Large intestine (tissue), 3 donors: ENCODE results near the gene MOV10L1. TPM values are rescaled to one million over a fixed set of nuclear protein-coding genes. Genes with fewer than 3 reads are reported as not detected.

Source experiments
- DNase-seq, 2 donors: peaks; one replicate each; pipeline versions ENCODE4 v3.0.0 to v3.0.0-alpha.2; 2013
- H3K27ac ChIP-seq: one replicate; pipeline ENCODE4 v1.5.1; 2013; ENCODE audit warnings: low read length
- H3K27me3 ChIP-seq: 2 replicates; pipeline ENCODE4 v1.6.1; 2013; ENCODE audit warnings: low read length; ENCODE audit not compliant: control insufficient read depth, insufficient read depth
- H3K36me3 ChIP-seq: 2 replicates; pipeline ENCODE4 v1.6.1; 2013; ENCODE audit warnings: low read length; ENCODE audit not compliant: control insufficient read depth, insufficient read depth
- H3K4me1 ChIP-seq: one replicate; pipeline ENCODE4 v1.6.1; 2013; ENCODE audit warnings: low read length; ENCODE audit not compliant: control insufficient read depth, insufficient read depth
- H3K4me3 ChIP-seq: one replicate; pipeline ENCODE4 v1.5.1; 2013; ENCODE audit warnings: low read length
- H3K9me3 ChIP-seq: one replicate; pipeline ENCODE4 v1.6.1; 2013; ENCODE audit warnings: mild to moderate bottlenecking, low read depth, low read length, moderate library complexity; ENCODE audit not compliant: control insufficient read depth
- WGBS: methylation state at CpG from one replicate; pipeline ENCODE4 v1.1.5; 2013; ENCODE audit warnings: low lambda C conversion rate; ENCODE audit not compliant: insufficient coverage; 5-methylcytosine and 5-hydroxymethylcytosine counted together
- polyA plus RNA-seq: library from polyadenylated mRNA; unstranded; fragments of 120-200 nt; gene quantifications from one replicate; pipeline ENCODE4 v1.2.1, GENCODE V29; 2013

Gene MOV10L1
- polyA plus RNA-seq, 1 donor = 2.3 TPM

DNA sequence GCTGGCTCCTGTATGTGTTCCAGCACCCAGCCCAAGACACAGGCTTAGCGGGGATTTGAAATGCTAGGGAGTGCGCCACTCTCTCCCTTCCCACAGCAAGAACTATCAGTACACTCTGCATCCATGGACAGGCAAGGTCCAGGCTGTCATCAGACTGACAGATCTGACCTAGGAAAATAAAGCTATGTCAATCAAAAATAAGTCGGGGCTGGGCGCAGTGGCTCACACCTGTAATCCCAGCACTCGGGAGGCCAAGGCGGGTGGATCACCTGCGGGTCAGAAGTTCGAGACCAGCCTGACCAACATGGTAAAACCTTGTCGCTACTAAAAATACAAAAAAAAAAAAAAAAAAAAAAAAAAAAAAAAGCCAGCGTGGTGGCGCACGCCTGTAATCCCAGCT is 1.7 kb upstream of the MOV10L1 start:
- Histone ChIP-seq H3K9me3 (peaks cover 14% of the 10 kb centered on the region), H3K36me3 (no peaks in the 10 kb centered on the region), H3K27me3 (peaks cover 20% of the 10 kb centered on the region), H3K27ac (no peak overlapping the region), H3K4me1 (peaks cover 5% of the 10 kb centered on the region), H3K4me3 (no peak overlapping the region)
- WGBS = no CpG with 5 or more reads among the region's 12 CpGs
- no peak for DNase-seq

DNA sequence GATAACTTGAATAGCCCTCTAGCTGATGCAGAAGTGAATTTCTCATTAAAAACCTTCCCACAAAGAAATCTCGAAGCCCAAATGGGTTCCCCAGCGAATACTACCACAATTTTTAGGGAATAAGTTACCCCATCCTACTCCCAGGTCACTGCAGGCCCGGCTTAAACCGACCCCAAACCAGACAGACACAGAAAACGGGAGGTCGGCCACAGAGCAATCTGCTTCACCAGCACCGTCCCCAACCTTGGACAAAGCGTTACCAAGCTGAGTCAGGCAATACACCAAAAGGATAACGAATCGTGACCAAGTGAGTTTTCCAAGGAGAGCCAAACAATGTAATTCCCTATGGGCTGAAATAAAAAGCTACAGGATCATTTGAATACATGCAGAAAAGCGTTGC is 575 bp upstream of the MOV10L1 start:
- Histone ChIP-seq H3K4me1 (no peaks in the 10 kb centered on the region), H3K36me3 (no peaks in the 10 kb centered on the region), H3K4me3 (no peak overlapping the region), H3K27me3 (peaks cover 20% of the 10 kb centered on the region), H3K27ac (no peak overlapping the region), H3K9me3 (peaks cover 14% of the 10 kb centered on the region)
- DNase-seq = no peak
- WGBS = no CpG with 5 or more reads among the region's 11 CpGs

DNA sequence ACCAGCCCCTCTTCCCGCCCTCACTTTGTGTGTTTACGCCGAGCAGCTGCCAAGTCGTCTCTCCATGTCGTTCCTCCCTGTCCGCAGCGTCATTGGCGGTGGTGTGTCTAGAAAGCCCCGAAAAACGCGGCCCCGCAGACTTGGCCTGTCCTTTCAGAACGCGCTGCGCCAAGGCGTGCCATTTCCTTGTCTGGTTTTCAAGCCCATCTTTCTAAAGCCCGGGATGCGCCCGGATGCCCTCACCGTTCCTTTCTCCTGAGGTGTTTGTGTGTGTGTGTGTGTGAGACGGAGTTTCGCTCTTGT is 557 bp downstream of the MOV10L1 start:
- H3K9me3 ChIP-seq = peaks cover 14% of the 10 kb centered on the region
- no peak for DNase-seq
- no peaks in the 10 kb centered on the region for H3K36me3 ChIP-seq
- no peak overlapping the region for H3K4me3 ChIP-seq
- no peaks in the 10 kb centered on the region for H3K4me1 ChIP-seq
- WGBS = 100% methylated on average over 1 of the region's 22 CpGs
- H3K27ac ChIP-seq = no peak overlapping the region
- peaks cover 23% of the 10 kb centered on the region for H3K27me3 ChIP-seq

DNA sequence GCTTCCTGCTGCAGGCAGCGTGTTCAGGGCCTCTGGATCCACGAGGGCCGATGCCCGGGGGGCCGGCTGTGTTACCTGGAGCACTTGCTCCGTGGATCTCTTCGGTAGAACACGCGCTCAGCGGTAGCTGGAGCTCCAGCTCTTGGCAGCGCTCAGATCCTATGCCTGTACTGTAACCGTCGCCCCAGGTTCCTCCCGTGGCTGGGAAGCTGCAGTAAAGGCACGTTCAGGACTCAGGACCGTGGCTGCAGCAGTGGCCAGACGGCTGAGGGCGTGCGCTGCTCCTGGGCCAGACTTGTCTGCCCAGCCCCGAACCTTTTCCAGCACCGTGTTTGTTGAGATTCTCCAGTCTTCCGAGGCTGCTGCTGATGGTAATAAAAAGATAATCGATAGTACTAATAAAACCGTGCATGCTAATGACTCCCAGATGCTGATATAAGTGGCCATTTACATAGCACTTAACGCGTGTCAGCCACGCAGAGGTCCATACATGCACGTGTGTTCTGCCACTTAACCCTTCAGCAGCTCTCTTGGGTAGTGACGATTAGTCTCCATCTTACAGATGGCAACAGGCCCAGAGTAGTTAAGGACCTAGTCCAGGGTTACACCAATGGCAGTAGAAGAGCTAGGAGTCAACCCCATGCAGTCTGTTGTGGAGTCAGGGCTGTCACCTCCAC is 1.4 kb downstream of the MOV10L1 start:
- H3K4me1 ChIP-seq = no peaks in the 10 kb centered on the region
- no peak overlapping the region for H3K4me3 ChIP-seq
- WGBS = 65% methylated on average over 6 of the region's 29 CpGs
- peaks cover 24% of the 10 kb centered on the region for H3K27me3 ChIP-seq
- no peak for DNase-seq
- no peaks in the 10 kb centered on the region for H3K36me3 ChIP-seq
- peaks cover 14% of the 10 kb centered on the region for H3K9me3 ChIP-seq
- H3K27ac ChIP-seq = no peak overlapping the region

DNA sequence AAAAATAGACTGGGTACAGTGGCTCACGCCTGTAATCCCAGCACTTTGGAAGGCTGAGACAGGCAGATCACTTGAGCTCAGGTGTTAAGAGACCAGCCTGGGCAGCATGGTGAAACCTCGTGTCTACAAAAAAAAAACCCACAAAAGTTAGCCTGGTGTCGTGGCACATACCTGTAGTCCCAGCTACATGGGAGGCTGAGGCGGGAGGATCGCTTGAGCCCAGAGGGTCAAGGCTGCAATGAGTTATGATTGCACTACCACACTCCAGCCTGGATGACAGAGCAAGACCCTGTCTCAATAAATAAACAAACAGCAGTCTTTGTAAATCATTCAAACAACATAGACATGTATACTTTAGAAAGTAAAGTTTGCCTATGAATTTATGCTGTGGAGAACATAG is 2.5 kb downstream of the MOV10L1 start:
- Histone ChIP-seq H3K9me3 (peaks cover 14% of the 10 kb centered on the region), H3K36me3 (no peaks in the 10 kb centered on the region), H3K27ac (no peak overlapping the region), H3K27me3 (peaks cover 28% of the 10 kb centered on the region), H3K4me1 (no peaks in the 10 kb centered on the region), H3K4me3 (no peak overlapping the region)
- no peak for DNase-seq
- no CpG with 5 or more reads among the region's 5 CpGs for WGBS

DNA sequence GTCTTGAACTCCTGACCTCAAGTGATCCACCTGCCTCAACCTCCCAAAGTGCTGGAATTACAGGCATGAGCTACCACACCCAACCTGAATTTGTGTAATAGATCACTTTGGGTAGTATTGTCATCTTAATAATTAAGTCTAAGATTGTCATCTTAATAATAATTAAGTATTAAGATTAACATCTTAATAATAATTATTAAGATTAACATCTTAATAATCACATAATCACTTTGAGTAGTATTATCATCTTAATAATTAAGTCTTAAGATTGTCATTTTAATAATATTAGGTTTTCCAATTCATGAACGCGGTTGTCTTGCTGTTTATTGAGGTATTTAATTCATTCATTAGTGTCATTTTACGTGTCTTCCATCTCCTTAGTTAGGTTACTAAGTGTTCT is 8.2 kb downstream of the MOV10L1 start:
- 71% methylated on average over 1 of the region's 3 CpGs for WGBS
- H3K4me3 ChIP-seq = no peak overlapping the region
- H3K9me3 ChIP-seq = no peaks in the 10 kb centered on the region
- no peaks in the 10 kb centered on the region for H3K4me1 ChIP-seq
- no peak for DNase-seq
- no peak overlapping the region for H3K27ac ChIP-seq
- peaks cover 12% of the 10 kb centered on the region for H3K27me3 ChIP-seq
- H3K36me3 ChIP-seq = no peaks in the 10 kb centered on the region

DNA sequence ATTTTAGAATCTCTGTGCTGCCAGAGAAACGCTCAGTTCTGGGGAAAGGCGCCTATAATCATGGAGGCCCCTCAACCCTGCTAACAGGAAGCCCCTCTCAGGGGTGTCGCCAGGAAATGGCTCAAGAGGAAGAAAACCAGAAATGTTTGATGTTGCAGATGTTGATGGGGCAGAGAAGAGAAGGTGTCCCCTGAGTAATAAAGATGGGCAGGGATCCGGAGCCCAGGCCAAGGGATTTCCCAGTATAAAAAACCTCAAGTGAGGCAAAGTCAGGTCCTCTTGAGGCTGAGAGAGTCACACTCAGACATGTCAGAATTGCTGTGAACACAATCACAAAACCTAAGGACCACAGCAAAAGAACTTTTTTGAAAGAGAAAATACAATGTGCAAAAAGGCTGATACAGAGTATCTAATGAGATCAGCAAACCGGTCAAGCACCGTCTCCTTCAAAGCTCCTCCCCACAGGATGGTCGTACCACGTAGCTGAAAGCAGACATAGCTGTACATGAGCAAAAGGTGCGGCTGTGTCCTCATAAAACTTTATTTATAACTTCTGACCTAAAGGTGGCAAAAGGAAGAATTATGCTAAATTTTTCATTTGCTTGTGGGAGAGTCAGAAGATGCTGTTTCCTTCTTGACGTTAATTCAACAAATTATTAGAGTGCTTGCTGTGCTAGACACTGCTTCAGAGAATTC is 12.2 kb downstream of the MOV10L1 start:
- Histone ChIP-seq H3K4me3 (no peak overlapping the region), H3K9me3 (no peaks in the 10 kb centered on the region), H3K27me3 (peaks cover 2% of the 10 kb centered on the region), H3K4me1 (no peaks in the 10 kb centered on the region), H3K36me3 (no peaks in the 10 kb centered on the region), H3K27ac (no peak overlapping the region)
- no peak for DNase-seq
- 71% methylated on average over 4 of the region's 10 CpGs for WGBS

DNA sequence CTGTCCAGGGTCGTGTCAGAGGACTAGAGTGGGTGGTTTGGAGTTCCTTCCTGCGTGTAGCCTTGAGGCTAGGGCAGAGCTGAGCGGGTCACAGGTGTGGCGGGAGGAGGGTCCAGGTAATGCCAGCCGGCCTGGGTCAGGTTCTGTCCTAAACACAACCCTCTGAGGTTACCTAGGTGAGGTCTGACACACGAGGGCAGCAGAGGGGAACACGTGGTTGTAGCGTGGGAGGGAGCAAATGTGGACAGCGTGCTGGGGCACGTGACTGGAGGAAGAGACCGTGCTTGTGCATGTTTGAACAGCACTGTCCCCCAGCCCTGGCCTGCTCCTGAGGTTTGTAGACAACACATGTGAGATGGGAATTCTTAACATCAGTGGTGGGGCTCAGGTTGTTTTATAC is 13.1 kb downstream of the MOV10L1 start:
- H3K27ac ChIP-seq = no peak overlapping the region
- H3K4me3 ChIP-seq = no peak overlapping the region
- H3K9me3 ChIP-seq = no peaks in the 10 kb centered on the region
- no peaks in the 10 kb centered on the region for H3K27me3 ChIP-seq
- no peak for DNase-seq
- H3K4me1 ChIP-seq = no peaks in the 10 kb centered on the region
- WGBS = no CpG with 5 or more reads among the region's 11 CpGs
- no peaks in the 10 kb centered on the region for H3K36me3 ChIP-seq

DNA sequence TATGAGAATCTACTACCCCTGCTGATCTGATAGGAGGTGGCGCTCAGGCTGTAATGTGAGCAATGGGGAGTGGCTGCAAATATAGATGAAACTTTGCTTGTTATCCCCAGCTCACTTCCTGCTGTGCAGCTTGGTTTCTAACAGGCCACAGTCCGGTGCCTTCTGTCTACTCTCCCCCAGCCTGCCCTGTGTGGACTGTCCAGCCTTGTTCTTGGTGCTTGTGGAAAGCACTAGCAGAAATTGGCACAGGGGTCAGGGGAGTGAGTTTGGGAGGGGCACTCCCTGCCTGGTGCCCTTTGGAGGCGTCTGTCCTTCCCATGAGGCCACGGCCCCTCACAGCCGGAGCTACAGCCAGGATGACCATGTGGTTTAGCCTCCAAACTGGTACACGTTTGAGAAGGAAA is 14.3 kb downstream of the MOV10L1 start:
- no peaks in the 10 kb centered on the region for H3K36me3 ChIP-seq
- H3K9me3 ChIP-seq = no peaks in the 10 kb centered on the region
- DNase-seq = no peak
- no peaks in the 10 kb centered on the region for H3K27me3 ChIP-seq
- no peaks in the 10 kb centered on the region for H3K4me1 ChIP-seq
- no peak overlapping the region for H3K27ac ChIP-seq
- WGBS = 40% methylated on average over 1 of the region's 6 CpGs
- H3K4me3 ChIP-seq = no peak overlapping the region

DNA sequence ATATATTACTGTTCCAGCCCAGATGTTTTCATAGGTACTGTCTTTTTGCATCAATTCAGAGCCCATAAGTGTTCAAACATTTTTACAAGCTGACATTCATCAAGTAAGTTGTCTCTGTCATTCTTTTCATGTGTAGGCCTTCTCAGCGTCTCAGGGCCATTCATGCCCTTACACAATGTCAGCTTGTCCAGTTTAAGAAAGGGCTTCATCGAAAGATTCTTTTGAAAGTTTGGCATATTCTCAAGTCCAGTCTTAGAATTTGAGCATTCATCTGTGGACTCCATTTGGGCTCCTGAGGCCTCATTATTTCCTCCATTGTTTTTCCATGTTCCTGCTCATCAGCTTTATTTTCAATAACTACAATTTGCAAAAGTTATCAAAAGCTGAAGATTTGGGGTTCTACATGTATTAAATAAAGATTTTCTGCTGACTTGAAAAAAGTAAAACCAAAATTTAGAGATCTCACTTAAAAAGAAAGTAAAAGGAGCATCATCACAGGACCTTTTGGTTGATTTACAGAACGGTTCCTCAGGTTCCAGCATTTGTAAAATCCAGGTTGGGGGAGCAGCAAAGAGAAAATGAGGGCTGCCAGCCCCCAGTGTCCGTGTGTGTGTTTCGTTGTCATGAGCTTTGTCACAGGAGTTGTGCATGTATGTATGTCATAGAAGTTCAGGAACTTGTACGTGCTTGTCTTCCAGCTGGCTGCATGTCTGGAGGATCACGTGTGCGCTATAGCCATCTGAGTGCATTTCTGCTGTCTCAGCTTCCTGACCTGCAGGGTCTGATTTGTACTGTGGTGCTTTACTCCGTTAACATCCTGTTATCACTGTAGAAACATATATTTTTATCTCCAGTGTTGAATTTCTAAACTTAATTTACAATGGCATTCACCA is 15.6 kb downstream of the MOV10L1 start:
- Histone ChIP-seq H3K36me3 (no peaks in the 10 kb centered on the region), H3K27me3 (no peaks in the 10 kb centered on the region), H3K4me1 (no peaks in the 10 kb centered on the region), H3K4me3 (no peak overlapping the region), H3K9me3 (no peaks in the 10 kb centered on the region), H3K27ac (no peak overlapping the region)
- 83% methylated on average over 5 of the region's 9 CpGs for WGBS
- no peak for DNase-seq
